Mononuclear cell (primary cell): ENCODE measurements around the gene CLIP1. TPM values are rescaled to one million over a fixed set of nuclear protein-coding genes. Genes with fewer than 3 reads are reported as not detected.
"Not testable (repeated sequence)": the region's sequence is repeated elsewhere in the genome, so short reads cannot be mapped to it uniquely, and the experiment has no call there.

Source experiments
- H3K27me3 ChIP-seq: 2 replicates; pipeline ENCODE4 v1.6.0; 2011; ENCODE audit warnings: low read length, control low read depth; ENCODE audit not compliant: insufficient read depth
- H3K4me1 ChIP-seq: 2 replicates; pipeline ENCODE4 v1.5.1; 2011; ENCODE audit warnings: mild to moderate bottlenecking, low read length, control low read depth; ENCODE audit not compliant: insufficient read depth
- H3K4me3 ChIP-seq: 2 replicates; pipeline ENCODE4 v1.5.1; 2011; ENCODE audit warnings: mild to moderate bottlenecking, low read length, moderate library complexity
- H3K9me3 ChIP-seq: 2 replicates; pipeline ENCODE4 v1.5.1; 2011; ENCODE audit warnings: low read depth, mild to moderate bottlenecking, control low read depth, low read length
- total RNA-seq: library from RNA; depleted of rRNA; stranded (reverse); fragments of >200 nt; gene quantifications from one replicate; pipeline ENCODE4 v1.2.3, GENCODE V29; 2012

CLIP1 gene
- total RNA-seq, 1 donor: 65.8 TPM

GRCh38 chr12:122392411-122392810 is 30.1 kb downstream of the CLIP1 start:
- Histone ChIP-seq H3K4me1 (peaks cover 5% of the 10 kb centered on the region), H3K9me3 (no peaks in the 10 kb centered on the region), H3K4me3 (no peak overlapping the region), H3K27me3 (no peaks in the 10 kb centered on the region)

DNA sequence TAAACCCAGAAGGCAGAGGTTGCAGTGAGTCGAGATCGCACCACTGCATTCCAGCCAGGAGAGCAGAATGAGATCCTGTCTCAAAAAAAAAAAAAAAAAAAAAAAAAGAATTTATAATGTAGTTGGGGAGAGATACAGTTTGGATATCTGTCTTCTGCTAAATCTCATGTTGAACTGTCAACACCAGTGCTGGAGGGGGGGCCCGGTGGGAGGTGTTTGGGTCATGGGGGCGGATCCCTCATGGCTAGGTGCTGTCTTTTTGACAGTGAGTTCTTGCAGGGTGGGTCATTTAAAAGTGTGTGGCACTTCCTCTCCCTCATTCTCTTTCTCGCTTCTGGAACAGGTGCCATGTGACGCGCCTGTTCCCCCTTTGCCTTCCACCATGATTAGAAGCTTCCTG is 32.8 kb downstream of the CLIP1 start:
- Histone ChIP-seq H3K27me3 (no peaks in the 10 kb centered on the region), H3K4me3 (no peak overlapping the region), H3K9me3 (no peaks in the 10 kb centered on the region), H3K4me1 (peaks cover 5% of the 10 kb centered on the region)

DNA sequence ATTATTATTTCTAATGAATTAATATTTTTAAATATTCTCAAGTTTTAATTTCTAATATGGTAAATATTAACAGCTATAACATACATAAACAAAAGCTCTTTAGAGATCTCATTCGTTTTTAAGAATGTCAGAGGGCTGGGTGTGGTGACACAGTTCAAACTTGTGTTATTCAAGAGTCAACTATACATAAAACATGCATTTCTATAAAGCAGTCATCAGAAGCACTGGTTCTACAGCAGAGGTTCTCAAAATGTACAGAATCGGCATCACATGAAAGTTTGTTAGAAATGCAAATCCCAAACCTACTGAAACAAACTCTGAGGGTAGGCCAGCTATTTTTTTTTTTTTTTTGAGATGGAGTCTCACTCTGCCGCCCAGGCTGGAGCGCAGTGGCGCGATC is 34.6 kb downstream of the CLIP1 start:
- H3K4me3 ChIP-seq: no peak overlapping the region
- H3K27me3 ChIP-seq: no peaks in the 10 kb centered on the region
- H3K9me3 ChIP-seq: no peaks in the 10 kb centered on the region
- H3K4me1 ChIP-seq: no peaks in the 10 kb centered on the region

- Histone ChIP-seq H3K27me3 (no peaks in the 10 kb centered on the region), H3K4me1 (peaks cover 12% of the 10 kb centered on the region), H3K9me3 (no peaks in the 10 kb centered on the region), H3K4me3 (no peak overlapping the region)
Observed at GRCh38 chr12:122385171-122386016, 37.1 kb downstream of the CLIP1 start.

- Histone ChIP-seq H3K27me3 (no peaks in the 10 kb centered on the region), H3K4me3 (no peak overlapping the region), H3K9me3 (no peaks in the 10 kb centered on the region), H3K4me1 (peaks cover 12% of the 10 kb centered on the region)
Observed at GRCh38 chr12:122382919-122383350, 39.5 kb downstream of the CLIP1 start.

DNA sequence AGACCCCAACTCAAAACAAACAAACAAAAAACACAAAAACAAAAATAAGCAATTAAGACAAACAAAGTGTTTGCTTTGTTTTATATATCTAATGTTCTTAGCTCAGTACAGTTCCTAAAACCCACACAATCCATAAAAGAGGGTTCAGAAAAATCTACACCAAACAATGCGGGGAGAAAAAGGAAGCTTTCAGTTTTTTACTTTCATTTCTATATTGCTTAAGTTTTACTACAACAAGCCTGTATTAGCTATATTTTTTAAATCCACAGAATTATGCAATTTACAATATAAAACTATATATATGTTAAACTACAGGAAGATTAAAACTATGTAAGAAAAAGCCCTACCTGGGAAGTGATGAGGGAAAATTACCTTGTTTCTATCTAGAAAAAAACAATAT is 41.4 kb downstream of the CLIP1 start:
- Histone ChIP-seq H3K4me3 (no peak overlapping the region), H3K27me3 (no peaks in the 10 kb centered on the region), H3K4me1 (peaks cover 12% of the 10 kb centered on the region), H3K9me3 (no peaks in the 10 kb centered on the region)

DNA sequence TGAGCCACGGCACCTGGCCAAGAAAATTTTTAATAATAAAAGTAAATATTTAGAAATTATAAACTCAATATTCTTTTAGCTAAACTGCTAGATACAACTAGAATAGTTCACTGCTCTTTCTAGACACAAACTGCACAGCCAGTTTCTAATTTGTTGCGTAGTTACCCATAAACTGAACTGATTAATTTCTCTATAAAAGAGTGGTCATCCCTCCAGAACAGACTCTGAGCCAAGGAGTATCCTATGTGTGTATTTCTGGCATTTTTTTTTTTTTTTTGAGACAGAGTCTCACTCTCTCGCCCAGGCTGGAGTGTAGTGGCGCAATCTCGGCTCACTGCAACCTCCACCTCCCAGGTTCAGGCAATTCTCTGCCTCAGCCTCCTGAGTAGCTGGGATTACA is 45.7 kb downstream of the CLIP1 start:
- H3K9me3 ChIP-seq, H3K27me3 ChIP-seq, H3K4me3 ChIP-seq: not testable (repeated sequence)
- H3K4me1 ChIP-seq: peaks cover 11% of the 10 kb centered on the region

DNA sequence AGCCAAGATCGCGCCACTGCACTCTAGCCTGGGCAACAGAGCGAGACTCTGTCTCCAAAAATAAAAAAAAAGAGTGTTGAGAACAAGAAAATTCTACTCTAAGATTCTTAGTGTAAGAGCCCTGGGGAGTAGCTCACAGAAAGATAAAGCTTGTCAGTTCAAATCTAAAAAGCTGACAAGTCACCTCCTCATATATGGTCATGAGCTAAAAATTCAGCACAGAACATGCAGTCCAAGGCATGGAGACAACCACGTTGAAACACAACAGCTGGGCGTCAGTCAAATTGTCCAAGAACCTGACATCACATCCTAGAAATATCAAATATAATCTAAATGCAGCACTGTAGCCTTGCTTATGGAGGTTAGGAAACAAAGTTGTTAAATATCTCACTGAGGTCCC is 47.8 kb downstream of the CLIP1 start:
- Histone ChIP-seq H3K9me3 (no peaks in the 10 kb centered on the region), H3K4me3 (no peak overlapping the region), H3K4me1 (no peaks in the 10 kb centered on the region), H3K27me3 (no peaks in the 10 kb centered on the region)

DNA sequence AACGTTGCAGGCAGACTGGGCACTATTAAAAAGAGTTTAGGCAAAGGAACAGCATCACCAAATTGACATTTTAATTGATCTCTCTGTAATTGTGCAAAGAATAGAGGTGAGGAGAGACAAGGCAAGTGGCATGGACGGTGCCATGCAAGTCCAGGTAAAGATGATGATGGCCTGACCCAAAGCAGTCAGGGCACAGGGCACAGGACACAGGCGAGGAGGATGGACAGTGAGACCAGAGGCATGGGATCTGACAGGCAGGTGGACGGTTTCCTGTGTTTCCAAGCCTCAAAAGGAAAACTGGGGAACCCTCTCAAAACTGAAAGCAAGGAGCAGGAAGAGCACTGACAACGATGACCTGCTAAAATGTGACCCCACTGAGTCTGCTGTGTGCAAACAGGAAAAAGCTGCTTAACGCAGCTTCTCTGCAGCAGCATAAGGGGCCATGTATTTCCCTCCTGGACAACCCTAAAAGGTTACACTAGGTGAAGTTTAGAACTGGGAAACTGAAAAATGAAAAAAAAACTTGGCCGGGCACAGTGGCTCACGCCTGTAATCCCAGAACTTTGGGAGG is 50.9 kb downstream of the CLIP1 start:
- no peaks in the 10 kb centered on the region for H3K27me3 ChIP-seq
- no peak overlapping the region for H3K4me3 ChIP-seq
- H3K4me1 ChIP-seq: no peaks in the 10 kb centered on the region
- H3K9me3 ChIP-seq: no peaks in the 10 kb centered on the region

GRCh38 chr12:122368361-122369073 is 54.0 kb downstream of the CLIP1 start:
- Histone ChIP-seq H3K27me3 (no peaks in the 10 kb centered on the region), H3K4me1 (no peaks in the 10 kb centered on the region), H3K9me3 (no peaks in the 10 kb centered on the region), H3K4me3 (no peak overlapping the region)

- not testable (repeated sequence) for H3K4me3 ChIP-seq, H3K27me3 ChIP-seq, H3K4me1 ChIP-seq, H3K9me3 ChIP-seq
Observed at GRCh38 chr12:122367632-122368031, 54.8 kb downstream of the CLIP1 start.

- H3K27me3 ChIP-seq: no peaks in the 10 kb centered on the region
- no peaks in the 10 kb centered on the region for H3K4me1 ChIP-seq
- H3K4me3 ChIP-seq: no peak overlapping the region
- H3K9me3 ChIP-seq: no peaks in the 10 kb centered on the region
Observed at GRCh38 chr12:122366685-122367475, 55.6 kb downstream of the CLIP1 start.

DNA sequence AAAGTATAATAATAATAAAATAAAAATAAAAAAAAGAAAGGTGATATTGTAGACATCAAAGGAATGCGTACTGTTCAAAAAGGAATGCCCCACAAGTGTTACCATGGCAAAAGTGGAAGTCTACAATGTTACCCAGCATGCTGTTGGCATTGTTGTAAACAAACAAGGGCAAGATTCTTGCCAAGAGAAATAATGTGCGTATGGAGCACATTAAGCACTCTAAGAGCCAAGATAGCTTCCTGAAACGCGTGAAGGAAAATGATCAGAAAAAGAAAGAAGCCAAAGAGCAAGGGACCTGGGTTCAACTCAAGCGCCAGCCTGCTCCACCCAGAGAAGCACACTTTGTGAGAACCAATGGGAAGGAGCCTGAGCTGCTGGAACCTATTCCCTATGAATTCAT is 57.2 kb downstream of the CLIP1 start:
- H3K9me3 ChIP-seq, H3K4me1 ChIP-seq, H3K27me3 ChIP-seq, H3K4me3 ChIP-seq: not testable (repeated sequence)

DNA sequence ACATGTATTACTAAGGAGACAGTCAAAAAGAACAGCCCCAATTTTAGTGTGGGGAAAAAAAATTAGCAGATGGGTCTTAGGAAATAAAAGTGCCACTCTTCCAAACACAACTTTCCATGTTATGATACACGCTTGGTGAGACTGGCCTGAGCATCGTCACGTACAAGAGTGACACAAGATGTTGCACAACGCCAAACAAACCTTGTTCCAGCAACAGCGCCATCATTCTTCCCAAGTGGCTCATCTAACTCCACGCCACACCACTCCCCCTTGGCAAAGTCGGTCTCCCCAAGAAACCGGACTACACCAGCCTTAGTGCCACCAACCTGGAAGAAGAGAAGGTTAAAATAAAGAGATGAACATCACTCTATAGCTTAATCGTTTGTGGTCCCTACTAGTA is 58.7 kb downstream of the CLIP1 start:
- Histone ChIP-seq H3K4me3 (no peak overlapping the region), H3K9me3 (no peaks in the 10 kb centered on the region), H3K27me3 (no peaks in the 10 kb centered on the region), H3K4me1 (no peaks in the 10 kb centered on the region)

DNA sequence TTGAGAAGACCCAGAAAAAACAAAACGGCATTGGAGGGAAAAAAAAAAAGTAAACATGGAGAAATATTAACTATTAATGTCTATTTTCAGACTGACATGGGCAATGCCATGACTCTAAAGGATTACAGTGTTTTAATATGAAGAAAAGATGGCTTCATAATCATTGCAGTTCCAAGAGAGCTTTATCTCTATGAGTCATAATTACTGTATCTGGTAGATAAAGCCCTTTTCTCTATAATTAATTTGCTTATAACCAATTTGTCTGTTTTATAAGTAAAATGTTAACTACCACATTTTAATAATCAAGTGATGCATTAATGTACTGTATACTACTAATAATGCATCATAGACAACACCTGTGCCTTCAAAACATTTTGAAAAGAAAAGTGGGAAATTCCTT is 59.7 kb downstream of the CLIP1 start:
- no peaks in the 10 kb centered on the region for H3K9me3 ChIP-seq
- no peaks in the 10 kb centered on the region for H3K4me1 ChIP-seq
- no peaks in the 10 kb centered on the region for H3K27me3 ChIP-seq
- H3K4me3 ChIP-seq: no peak overlapping the region
